ENCODE measurements around the gene GNPAT. TPM values are rescaled to one million over a fixed set of nuclear protein-coding genes. Genes with fewer than 3 reads are reported as not detected.

The GNPAT gene
- total RNA-seq, 1 donor from 2014 or later = 36.7 TPM

GRCh38 chr1:231196307-231196706, 44.7 kb upstream of the GNPAT start:
- DNase-seq = no peak
- Histone ChIP-seq H3K27me3 (ENCODE audit: low read depth) (no peaks in the 10 kb centered on the region), H3K9me3 (no peaks in the 10 kb centered on the region), H3K36me3 (no peaks in the 10 kb centered on the region), H3K27ac (no peak overlapping the region), H3K4me3 (no peak overlapping the region), H3K4me1 (peaks cover 9% of the 10 kb centered on the region)
- intact Hi-C loops (cut with DNase I) = no loop called here
- ATAC-seq = no peak
- no peak for TF ChIP-seq CTCF (IDR thresholded peaks at IDR 0.05)

GRCh38 chr1:231196728-231197127, 44.3 kb upstream of the GNPAT start:
- no peak for DNase-seq
- H3K9me3 ChIP-seq = no peaks in the 10 kb centered on the region
- H3K27ac ChIP-seq = no peak overlapping the region
- no peak for TF ChIP-seq CTCF (IDR thresholded peaks at IDR 0.05)
- H3K36me3 ChIP-seq = no peaks in the 10 kb centered on the region
- H3K4me1 ChIP-seq = peaks cover 9% of the 10 kb centered on the region
- H3K27me3 ChIP-seq (ENCODE audit: low read depth) = no peaks in the 10 kb centered on the region
- H3K4me3 ChIP-seq = no peak overlapping the region
- intact Hi-C loops (cut with DNase I) = no loop called here
- ATAC-seq = no peak

- H3K4me3 ChIP-seq = no peak overlapping the region
- intact Hi-C loops (cut with DNase I) = no loop called here
- DNase-seq = no peak
- H3K9me3 ChIP-seq = no peaks in the 10 kb centered on the region
- H3K27ac ChIP-seq = no peak overlapping the region
- no peaks in the 10 kb centered on the region for H3K36me3 ChIP-seq
- ATAC-seq = no peak
- H3K4me1 ChIP-seq = no peaks in the 10 kb centered on the region
- no peak for TF ChIP-seq CTCF (IDR thresholded peaks at IDR 0.05)
- no peaks in the 10 kb centered on the region for H3K27me3 ChIP-seq (ENCODE audit: low read depth)
These were observed 41.1 kb upstream of the GNPAT start for GRCh38 chr1:231199868-231200267.

- ATAC-seq (no peak), DNase-seq (no peak)
- intact Hi-C loops (cut with DNase I) = no loop called here
- no peaks in the 10 kb centered on the region for H3K4me1 ChIP-seq
- no peaks in the 10 kb centered on the region for H3K27me3 ChIP-seq (ENCODE audit: low read depth)
- H3K27ac ChIP-seq = no peak overlapping the region
- no peak overlapping the region for H3K4me3 ChIP-seq
- TF ChIP-seq CTCF (IDR thresholded peaks at IDR 0.05) = no peak
- H3K36me3 ChIP-seq = no peaks in the 10 kb centered on the region
- H3K9me3 ChIP-seq = no peaks in the 10 kb centered on the region
These were observed 40.5 kb upstream of the GNPAT start for GRCh38 chr1:231200388-231201031.

- intact Hi-C loops (cut with DNase I) = no loop called here
- Histone ChIP-seq H3K27ac (no peak overlapping the region), H3K36me3 (no peaks in the 10 kb centered on the region), H3K4me3 (no peak overlapping the region), H3K4me1 (no peaks in the 10 kb centered on the region), H3K27me3 (ENCODE audit: low read depth) (no peaks in the 10 kb centered on the region), H3K9me3 (no peaks in the 10 kb centered on the region)
- no peak for TF ChIP-seq CTCF (IDR thresholded peaks at IDR 0.05)
- DNase-seq (no peak), ATAC-seq (no peak)
These were observed 39.5 kb upstream of the GNPAT start for GRCh38 chr1:231201375-231201978.
